ENCODE measurements around the gene DGKB.

DGKB gene

DNA sequence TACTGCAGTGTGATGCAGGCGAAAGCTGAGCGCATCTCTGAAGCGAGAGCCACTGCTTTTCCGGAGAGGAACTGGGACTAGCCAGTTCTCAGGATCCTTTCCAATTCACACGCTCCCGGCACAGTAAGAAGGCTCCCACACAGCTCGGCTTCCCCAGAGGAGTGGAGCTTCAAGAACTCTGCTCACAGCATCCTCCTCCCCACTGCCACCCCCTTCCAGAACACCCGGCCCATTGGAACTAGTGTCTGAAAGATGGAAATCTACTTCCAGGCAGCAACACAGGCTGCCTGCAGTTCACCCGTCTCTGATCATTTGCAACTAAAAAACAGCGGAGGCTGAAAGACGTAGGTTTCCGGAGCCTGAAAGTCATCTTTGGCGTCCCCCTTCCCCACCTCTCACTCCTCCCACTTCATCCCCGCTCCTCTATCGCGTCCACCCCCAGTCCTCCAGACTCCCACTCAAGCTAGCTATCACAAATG lies at the start of gene DGKB:
Gene DGKB, minus strand, starts transcription at position 163 of the 479 bp plus-strand sequence.
- DNase-seq (ENCODE audit: low spot score) = peak; percentile 69

DNA sequence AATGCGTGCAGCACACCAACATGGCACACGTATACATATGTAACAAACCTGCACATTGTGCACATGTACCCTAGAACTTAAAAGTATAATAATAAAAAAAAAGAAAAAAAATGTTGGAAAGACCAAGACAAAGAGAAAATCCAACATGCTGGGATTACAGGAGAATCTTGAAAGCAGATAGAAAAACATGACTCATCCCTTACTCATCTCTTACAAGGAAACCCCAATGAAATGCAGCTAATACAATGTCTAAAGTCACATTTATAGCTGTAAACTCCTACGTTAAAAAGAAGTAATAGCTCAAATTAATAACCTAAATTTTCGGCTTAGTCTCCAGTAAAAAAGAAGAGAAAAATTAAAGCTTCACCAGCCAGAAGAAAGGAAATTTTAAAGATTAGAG lies 47.5 kb upstream of the DGKB start:
- DNase-seq (ENCODE audit: low spot score) = no peak

DNA sequence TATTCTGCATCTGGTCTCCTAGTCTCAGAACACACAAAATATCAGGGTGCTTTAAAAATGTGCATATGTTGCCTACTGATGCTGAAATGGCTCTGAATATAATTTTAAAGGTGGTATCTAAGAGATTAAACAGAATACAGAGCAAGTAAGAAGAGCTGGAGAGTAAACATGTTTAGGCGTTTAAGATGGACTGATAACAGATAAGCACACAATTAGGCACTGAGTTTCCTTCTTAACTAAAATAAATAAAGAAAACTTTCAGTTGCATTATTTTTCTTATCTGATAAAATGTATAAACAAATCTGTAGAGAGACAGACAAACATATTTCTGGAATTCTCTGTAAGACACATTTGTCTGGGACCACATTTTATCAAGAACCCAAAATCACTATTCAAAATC lies 35.6 kb upstream of the DGKB start:
- no peak for DNase-seq (ENCODE audit: low spot score)

DNA sequence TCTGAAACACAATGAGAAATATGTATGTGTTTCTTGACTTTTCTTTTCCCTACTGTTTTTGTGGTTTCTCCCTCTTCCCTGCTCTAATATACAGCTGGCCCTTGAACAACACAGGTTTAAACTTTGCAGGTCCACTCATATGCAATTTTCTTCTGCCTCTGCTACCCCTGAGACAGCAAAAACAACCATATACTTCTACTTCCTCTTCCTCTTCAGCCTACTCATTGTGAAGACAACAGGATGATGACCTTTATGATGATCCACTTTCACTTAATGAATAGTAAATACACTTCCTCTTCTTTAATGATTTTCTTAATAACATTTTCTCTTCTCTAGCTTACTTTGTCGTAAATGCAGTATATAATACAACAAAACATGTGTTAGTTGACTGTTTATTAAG lies 35.0 kb upstream of the DGKB start:
- no peak for DNase-seq (ENCODE audit: low spot score)

DNA sequence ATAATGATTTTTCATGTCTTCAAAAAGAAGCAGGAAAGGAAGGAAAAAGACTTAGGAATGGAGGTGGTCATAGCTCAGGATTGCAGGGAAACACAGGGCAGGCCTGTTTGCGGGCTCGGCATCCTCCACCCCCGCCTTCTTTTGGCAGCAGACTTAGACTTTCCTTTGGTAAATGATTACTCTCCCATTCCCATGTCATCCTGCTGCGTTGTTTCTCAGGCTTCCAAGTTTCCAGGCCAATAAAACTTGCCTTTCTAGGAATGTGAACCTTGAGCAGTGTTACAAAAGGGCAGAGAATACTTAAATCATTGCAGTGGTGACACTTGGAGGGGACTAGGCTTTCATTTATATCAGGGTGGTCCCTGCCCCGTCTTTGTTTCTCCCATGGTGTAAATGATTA lies 34.0 kb upstream of the DGKB start:
- DNase-seq (ENCODE audit: low spot score) = no peak

DNA sequence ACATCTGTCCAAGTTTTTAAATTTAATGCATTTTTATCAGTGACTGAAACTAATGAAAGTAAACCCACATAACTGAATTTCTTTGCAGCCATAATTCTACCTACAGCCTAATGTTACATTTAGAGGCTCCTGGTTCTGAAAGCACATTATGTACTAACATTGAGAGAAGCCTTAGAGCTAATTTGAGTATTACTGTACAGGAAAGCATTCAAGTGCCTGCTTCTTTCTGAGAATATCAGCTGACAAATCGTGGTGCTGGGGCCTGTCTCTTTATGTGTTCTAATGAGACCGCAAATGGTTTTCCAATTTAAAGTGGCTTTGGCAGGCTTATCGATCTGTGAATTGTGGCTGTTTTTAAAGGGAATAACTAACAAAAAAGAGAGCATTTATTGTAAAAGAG lies 32.3 kb upstream of the DGKB start:
- DNase-seq (ENCODE audit: low spot score) = no peak

DNA sequence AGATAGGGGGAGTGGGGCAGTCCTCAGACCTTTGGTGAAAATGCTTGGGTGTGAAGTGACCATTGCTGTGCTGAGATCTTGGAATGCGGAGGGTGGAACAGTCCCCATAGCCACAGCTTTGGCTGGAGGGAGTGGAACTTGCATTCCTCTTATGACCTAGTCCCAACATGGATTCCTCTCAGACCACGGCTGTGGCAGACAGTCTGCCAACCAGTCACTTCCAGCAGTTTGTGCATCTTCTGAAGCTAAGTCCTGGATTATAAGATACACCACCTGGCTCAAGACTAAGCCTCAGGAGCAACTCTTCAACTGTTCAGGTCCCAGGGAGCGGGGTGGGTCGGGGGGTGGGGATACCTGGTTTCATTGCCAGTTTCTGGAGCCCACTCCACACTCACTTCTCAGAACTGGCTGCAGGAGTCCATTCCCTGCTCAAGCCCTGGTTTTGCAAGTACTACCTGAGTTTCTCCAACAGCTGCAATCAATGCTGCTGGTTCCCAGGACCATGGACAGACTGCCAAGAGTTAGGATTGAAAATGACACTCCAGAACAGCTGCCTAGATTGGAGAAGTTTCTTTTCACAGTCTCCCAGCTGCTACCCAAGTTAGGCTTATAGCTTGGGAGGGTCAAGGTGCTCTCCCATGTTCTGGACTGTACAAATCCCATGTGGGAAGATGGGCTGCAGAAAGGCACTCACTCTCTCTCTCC lies 29.1 kb upstream of the DGKB start:
- DNase-seq (ENCODE audit: low spot score) = no peak

DNA sequence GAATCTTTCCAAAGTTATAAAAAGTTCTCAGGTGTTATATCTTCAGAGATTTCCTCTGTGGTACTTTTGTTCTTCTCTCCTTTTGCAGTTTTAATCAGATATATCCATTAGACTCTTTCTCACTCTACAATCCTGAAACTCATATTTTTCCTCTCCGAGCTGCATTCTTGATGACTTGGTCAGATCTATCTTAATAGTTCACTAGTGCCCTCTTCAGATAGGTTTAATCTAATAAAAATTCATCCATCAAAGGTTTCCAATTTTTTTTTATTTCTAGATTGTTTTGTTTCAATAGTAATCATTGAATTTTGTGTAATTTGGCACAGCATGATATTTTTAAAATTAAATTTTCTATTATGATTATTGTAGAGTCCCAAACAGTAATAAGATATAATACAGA lies 21.8 kb upstream of the DGKB start:
- no peak for DNase-seq (ENCODE audit: low spot score)

DNA sequence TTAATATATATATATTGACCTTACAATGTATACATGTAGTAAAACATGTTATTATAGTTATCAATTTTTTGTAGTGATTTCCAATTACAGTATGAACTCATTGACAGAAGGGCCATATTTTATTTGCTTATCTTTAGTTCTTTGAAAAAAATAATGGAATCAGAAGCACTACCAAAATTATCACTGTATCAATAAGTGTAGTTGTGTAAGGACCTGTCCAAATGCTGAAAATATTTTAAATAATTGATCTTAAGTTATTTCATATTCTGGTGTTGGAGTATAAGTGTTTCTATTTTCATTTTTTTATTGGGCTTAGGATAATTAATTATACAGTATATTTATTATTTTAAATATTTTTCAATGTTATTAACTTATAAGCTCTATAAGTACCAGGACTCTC lies 8.5 kb upstream of the DGKB start:
- DNase-seq (ENCODE audit: low spot score) = no peak

DNA sequence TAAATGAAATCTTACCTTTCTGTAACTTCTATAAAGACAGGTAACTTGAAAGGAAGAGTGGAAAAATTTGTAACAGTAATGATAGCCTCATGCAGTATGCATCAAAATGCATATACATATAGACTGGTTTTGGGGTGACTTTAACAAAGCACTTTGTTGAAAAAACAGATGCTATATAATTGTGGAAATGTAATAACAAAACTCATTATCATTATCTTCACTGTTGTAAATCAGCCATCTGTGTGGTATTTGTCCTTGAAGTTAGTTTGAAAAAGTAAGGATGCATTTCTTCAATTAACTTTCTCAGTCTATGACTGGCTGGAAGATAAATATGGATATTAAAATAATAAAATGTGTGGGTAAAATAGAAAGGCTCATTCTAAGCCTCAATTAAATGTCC lies 6.1 kb upstream of the DGKB start:
- DNase-seq (ENCODE audit: low spot score) = no peak

DNA sequence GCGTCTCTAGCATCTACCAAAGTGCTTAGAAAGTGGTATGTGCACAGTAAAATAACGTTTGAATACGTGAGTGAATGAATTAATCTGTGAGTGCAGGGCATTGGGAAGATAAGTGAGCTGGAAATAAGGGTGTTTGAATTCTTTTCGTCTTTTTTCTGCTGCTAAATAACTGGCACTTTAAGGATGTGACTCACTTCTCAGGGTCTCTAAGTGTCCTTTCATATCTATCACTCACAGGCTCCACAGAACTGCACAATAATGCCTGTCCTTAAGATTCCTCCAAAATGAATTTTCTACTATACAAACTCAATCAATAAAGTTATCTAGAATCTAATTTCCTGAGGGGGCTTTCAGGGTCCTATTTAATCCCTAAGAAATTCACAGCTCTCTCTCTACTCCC lies 3.2 kb upstream of the DGKB start:
- no peak for DNase-seq (ENCODE audit: low spot score)

DNA sequence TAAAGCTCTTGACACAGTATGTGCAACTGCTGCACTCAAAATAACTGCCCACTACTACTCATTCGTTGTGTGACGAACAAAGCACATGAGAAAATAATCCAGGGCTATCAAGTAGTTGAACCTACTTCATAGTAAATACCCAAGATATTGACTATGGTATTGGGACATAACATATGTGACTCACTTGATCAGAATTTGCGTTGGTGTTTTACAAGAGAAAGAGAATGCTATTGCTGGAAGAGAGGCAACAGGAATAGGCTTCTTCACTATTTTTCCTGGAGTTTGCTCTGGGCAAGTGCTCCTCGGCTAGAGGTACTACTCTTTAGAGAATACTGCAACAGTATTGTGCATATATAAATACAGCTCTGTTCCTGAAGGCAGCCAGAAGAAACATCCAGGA lies 2.5 kb downstream of the DGKB start:
- DNase-seq (ENCODE audit: low spot score) = no peak

DNA sequence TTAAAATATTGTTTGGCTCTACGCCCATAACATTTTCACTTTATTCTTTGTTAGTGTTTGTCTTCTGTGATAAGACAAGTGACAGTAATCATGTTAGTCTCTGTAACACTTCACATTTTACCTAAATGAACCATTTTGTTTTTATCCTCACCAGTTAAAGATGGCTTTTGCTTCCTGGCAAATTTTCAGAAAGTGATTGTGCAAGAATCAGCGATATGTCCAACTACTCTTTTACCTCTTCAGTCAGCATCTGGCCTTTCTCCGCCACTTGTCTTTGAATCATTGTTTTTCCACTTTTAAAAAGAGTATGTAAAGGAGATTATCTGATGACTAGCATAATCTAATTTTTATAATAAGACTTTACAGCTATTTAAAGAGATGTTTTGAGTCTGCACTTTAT lies 3.5 kb downstream of the DGKB start:
- DNase-seq (ENCODE audit: low spot score) = no peak

DNA sequence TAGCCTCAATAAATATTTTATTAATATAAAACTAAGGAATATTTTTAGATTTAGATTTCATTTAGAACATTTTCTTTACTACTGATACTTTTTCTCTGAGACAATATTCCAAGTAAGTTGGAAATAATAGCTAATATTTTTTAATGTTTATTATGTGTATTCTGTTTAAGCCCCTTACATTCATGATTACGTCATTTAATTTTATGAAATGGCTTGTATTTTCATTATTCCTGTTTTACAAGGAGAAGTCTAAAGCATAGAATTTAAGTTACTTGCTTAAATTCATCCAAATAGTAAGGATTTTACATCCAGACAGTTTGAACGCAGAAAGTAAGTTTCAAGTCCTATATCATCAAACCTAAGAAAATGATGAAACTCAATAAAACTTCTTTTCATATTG lies 6.1 kb downstream of the DGKB start:
- no peak for DNase-seq (ENCODE audit: low spot score)

DNA sequence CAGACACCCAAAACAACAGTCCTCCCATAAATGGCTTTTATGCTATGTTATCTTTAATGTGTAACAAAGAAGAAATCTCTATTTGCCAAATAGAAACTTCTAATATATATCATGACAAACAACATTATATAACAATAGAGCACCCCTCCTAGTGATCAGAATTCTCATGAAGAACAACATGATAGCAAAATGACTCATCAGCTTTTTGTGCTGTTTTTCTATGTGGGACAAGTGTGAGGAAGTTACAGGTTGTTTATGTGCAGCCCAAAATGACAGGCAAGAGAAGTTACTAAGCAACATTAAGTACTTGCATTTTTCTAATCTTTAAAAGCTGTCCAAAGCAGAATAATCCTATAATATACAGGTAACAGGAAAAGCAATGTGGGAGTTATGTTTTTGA lies 7.7 kb downstream of the DGKB start:
- no peak for DNase-seq (ENCODE audit: low spot score)

DNA sequence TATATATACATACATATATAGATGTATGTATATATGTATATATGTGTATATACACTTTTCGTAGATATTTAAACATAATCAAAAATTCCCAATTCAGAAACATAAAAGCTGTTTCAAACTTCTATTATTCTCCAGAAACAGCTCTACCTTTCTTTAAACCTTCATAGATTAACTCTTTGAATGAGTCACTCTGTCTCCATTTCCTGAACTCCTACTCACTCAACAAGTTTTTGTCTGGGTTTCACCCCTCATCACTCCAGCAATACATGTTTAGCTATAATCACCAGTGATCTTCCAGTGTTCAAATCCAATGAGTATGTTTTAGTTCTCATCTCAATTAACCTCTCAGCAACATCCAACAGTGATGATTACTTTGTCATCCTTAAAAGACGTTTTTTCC lies 9.6 kb downstream of the DGKB start:
- no peak for DNase-seq (ENCODE audit: low spot score)

DNA sequence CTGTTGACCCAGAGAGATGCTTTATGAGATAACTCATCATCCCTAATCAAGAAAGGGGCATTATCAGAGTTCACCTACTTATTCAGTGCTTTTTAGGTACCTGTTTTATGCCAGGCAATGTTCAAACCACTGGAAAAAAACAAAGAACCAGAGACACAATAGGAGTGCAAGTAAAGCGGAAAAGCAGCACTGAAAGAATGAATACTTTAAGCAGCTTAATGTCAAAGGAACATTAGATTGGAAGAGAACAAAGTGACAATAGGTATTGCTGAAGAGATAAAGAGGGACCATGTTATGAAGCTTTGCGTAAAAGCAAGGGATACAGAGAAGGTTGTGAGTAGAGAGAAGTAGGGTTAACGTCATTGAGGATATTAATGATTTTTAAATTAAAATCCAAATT lies 11.3 kb downstream of the DGKB start:
- DNase-seq (ENCODE audit: low spot score) = no peak

DNA sequence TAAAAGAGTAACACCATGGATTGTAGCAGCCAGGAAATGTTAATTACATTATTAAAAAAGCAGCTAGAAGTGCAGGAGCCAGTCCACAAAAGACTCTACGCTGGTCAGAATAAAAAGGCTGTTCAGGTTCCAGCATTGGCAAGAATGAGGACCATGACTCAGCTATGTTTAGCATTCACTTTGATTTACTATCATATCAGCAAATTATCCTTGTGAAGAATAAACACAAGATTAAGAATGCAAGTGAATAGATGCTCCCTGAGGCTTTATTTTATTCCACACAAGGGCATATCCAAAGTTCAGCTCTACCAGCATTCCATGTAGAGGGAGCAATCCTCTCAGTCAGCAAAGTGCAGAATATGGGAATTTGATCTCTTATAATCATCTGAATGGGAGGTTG lies 13.6 kb downstream of the DGKB start:
- no peak for DNase-seq (ENCODE audit: low spot score)

DNA sequence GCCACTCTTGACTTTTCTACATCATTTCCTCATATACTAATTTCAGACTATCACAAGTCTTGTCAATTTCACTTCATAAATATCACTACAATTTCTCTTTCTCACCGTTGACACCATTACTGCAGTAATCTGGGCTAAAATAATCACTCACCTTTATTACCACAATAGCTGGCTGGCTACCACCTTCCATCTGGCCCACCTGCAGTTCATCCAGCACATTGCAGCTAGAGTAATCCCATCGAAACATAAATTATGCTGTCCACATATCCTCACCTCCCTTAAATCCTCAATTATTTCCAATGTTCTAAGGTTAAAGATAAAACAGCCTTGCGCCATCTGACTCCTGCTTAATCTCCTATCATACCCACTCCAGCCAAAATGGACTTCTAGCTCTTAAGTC lies 16.0 kb downstream of the DGKB start:
- no peak for DNase-seq (ENCODE audit: low spot score)

DNA sequence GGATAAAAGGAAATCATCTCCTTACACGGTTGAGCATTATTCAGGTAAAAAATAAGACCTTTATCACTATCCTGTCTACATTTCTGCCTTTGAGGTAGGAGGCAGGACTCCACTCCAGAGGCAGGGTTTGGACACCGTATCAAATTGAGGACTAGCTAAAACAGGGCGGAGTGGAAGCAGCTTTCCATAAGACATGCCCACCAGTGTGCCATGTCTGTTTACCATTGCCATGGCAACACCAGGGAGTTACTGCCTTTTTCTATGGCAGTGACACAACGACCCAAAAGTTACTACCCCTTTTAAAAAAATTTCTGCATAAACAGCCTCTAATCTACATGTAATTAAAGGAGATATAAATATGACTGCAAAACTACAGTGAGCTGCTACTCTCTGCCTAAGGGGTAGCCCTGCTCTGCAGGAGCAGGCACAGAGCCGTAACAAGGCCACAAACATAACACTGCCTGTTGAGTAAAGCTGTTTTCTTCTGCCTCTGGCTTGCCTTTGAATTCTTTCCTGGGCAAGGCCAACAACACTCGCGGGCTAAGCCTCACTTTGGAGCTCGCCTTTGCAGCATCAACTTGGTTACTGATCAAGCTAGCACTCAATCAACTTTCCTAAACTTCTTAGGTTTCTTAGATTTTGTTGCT lies 26.5 kb downstream of the DGKB start:
- no peak for DNase-seq (ENCODE audit: low spot score)

DNA sequence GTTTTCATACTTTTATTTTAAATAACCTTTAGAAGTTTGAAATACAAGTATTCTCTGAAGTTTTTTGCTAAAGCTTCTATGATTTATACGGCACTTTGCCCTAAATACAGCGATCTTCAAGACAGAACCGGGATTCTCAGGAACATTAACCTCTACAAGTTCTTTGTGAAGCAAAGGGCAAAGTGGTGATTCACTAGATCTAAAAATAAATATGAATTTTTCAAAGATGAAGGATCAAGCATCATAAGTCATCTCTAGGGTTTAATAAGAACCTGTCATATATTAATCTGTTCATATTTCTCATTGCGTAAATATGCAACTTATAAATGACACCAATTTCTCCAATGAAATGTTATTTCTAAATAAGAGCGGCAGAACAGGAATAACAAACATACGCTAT lies 30.7 kb downstream of the DGKB start:
- DNase-seq (ENCODE audit: low spot score) = no peak

DNA sequence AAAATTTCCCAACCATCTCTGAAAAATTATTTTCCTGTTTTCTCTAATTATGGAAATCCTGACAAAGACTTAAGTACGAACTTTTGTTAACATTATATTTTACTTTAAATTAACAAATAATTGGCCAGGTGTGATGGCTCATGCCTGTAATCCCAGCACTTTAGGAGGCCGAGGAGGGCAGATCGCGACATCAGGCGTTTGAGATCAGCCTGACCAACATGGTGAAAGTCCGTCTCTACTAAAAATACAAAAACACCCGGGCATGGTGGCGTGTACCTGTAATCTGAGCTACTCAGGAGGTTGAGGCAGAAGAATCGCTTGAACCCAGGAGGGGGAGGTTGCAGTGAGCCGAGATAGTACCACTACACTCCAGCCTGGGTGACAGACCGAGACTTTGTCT lies 32.2 kb downstream of the DGKB start:
- DNase-seq (ENCODE audit: low spot score) = no peak

DNA sequence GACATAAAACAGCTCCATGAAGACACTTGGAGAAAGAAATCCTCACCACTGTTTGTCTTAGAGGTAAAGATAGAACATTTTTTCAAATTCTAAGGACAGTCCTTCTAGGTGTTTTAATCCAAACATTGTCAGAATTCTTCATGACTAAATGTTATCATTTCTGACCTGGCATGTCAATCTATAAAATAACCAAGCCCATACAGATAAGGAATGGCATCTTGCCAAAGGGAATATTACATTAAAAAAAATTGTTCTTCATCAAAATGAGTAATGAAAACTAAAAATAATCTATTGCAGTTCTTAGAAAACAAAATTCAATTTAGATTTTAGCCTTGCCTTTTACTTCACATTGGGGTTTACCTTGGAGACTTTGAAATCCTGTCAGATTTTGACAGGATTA lies 33.6 kb downstream of the DGKB start:
- no peak for DNase-seq (ENCODE audit: low spot score)

DNA sequence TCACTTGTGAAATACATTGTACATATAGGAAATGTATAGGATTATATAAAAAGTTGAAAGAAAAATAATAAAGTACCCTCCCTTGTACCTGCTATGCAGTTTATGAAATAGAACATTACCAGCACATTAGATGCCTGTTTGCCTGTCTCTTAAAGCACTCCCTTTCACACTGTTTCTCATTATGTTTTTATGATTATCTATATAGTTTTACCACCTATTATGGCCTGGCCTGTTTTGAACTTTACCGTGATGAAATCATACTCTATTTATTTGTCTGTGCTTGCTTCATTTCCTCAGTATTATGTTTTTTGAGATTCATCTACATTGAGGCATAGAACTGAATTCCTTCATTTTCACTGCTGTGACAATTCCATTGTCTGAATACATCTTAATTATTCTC lies 41.1 kb downstream of the DGKB start:
- no peak for DNase-seq (ENCODE audit: low spot score)

All from ecto neural progenitor cell (in vitro differentiated cells).